ENCODE data around the gene FOSB.

DNA sequence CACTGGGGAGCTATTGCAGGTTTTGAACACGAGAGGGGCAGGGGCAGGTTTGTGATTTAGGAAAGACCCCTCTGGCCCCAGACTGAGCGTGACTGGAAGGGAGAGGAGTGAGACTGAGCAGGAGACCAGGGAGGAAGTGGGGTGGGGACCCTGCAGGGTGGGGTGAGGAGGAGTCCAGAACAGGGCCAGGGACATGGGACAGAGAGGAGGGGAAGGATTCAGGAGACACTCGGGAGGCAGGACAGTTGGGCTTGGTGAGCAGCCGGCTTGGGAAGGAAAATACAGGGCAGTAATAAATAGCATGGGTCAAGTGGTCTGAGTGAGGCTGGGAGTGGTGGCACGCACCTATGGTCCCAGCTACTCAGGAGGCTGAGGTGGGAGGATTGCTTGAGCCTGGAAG is 9.4 kb downstream of the FOSB start:
- no peak for TF ChIP-seq EZH2phosphoT487 (IDR thresholded peaks at IDR 0.05; ENCODE audit: insufficient read depth, low read depth)
- no peak for TF ChIP-seq EZH2 (IDR thresholded peaks at IDR 0.05; ENCODE audit: insufficient read depth, poor library complexity, severe bottlenecking)
